HG03558 (cell line): ENCODE results near the gene ENTPD8.
"Not testable (repeated sequence)": the region's sequence is repeated elsewhere in the genome, so short reads cannot be mapped to it uniquely, and the experiment has no call there.

ENCODE experiments used
- ATAC-seq: cut with Tn5 transposase; IDR thresholded peaks from one replicate; pipeline ENCODE4 v1.9.1; 2021; ENCODE audit warnings: moderate number of reproducible peaks; ENCODE audit not compliant: unreplicated experiment; ENCODE audit errors: extremely low read depth

ENTPD8 gene

GRCh38 chr9:137417161-137418021 is 23.8 kb downstream of the ENTPD8 start:
- no peak for ATAC-seq

DNA sequence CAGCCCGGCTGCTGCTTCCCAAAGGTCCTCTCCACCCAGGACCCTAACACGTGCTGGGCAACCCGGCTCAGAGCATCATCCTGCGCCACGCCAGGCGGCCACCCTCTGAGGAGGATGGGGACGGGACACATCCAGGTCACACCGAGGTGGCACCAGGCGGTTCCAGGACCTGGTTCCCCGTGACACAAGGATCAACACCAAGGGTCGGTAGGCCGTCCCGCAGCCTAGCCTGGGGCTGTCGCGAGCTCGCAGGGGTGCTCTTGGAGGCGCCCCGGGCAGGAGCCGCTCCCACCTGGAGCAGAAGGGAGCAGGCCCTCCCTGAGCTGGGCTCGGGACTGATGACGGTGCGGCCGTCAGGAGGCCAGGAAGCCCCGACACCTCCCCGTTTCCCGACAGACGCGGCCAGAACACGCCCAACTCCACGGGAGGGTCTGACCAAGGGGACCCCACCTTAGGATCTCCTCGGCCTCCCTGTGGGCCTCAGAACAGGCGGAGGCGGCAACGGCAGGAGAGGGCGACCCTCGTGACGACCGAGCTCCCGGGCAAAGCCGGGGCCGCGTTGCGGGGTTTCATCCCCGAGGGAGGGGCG is 24.5 kb downstream of the ENTPD8 start:
- no peak for ATAC-seq

GRCh38 chr9:137416006-137416562 is 25.1 kb downstream of the ENTPD8 start:
- ATAC-seq: no peak

DNA sequence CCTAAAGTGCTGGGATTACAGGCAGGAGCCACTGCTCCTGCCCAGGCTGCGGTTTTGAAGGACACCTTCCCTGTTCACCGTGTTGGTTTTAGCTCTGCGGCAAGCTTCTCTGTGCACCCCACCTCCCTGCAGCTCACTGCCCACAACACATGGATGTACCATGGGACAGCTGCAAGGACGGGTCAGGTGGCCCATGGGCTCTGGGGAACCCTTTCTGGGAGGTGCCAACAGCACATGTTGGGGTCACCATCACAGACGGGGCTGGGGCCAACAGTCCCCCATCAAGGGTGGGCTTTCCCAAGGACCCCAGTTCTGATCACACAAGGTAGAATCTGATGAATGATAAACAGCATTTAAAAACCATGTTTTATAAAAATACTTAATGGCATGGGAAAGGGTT is 25.7 kb downstream of the ENTPD8 start:
- no peak for ATAC-seq

GRCh38 chr9:137412431-137412830 is 28.7 kb downstream of the ENTPD8 start:
- ATAC-seq: no peak

DNA sequence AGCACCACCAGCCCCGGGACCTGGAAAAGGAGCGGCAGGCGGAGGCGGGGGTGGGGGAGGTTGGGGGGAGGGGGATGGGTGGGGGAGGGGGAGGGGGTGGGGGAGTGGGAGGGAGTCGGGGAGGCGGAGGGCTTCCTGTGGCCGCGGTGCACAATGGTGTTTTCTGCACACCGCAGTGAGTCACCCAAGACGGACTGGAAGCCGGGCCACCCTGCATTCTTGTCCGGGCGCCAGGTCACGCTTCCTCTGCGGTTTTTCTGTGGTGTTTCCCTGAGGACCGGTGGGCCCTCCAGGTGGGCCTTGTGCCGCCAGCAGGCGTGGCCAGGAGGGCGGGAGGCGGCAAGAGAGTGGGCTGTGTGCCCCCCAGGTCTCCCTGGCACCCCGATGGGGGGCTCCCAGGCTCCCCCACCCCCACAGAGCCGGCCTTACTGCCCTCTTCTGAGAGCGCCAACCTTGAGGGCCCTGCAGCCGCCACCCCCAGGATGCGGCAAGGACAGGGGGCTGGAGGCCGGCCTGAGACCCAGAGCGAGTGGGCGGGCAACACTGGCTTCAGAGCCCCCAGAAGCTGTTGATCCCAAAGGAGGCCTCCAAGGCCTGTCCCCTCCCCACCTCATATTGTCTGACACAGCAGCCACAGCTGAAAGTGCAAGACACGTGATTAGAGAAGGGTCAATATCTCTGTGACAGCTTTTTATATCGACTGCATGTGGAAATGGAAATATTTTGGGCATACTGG is 29.3 kb downstream of the ENTPD8 start:
- no peak for ATAC-seq

DNA sequence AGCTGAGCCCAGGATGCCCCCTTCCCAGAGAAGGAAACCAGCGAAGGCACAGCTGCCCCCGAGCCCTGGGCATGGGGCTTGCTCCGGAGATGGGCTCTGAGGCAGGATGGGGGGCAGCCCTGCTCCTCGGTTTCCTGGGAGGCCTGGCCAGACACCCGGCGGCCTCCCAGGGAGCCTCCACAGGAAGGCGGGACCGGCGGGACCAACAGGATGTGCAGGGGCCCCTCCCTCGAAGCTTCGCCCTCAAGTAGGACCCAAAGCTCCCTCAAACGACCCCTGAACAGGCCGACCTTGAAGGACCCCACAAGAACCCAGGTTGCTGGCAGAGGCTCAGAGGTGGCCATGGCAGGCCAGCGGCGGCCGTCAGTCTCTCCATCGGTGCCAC is 29.9 kb downstream of the ENTPD8 start:
- no peak for ATAC-seq

DNA sequence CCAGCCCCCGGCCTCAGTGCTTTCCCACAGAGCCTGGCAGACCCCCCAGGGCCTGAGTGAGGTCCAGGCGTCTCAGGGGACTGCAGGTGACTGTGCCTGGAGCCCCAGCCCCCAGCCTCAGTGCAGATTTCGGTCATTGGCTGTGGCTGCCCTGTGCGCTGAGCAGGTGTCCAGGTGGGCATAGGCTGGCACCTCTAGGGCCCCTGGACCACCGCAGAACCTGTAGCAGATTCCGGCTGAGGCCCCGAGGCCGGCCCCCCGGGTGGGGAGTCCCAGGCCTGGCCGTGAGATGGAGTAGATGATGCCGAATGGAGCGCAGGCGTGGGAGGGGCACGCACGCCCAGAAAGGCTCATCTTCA is 30.3 kb downstream of the ENTPD8 start:
- ATAC-seq: no peak

DNA sequence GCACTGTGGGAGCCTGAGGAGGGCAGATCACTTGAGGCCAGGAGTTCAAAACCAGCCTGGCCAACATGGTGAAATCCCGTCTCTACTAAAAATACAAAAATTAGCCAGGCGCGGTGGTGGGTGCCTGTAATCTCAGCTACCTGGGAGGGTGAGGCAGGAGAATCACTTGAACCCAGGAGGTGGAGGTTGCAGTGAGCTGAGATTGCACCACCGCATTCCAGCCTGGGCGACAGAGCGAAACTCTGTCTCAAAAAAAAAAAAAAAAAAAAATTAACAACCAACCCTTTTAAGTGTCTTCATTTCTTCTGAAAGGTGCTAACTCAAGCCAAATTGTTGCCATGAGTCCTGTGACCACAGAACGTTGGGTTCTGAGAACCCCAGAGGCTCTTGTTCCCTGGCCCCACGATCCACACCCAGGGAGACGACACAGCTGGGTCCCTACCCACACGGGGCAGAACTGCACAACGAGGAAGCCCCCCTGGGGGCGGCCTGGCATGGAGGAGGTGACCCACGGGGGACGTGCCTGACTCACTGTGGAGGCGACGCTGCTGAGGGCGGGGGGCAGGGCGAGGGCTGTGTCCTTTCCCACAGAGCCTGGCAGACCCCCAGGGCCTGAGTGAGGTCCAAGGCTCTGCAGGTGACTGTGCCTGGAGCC is 30.8 kb downstream of the ENTPD8 start:
- not testable (repeated sequence) for ATAC-seq

DNA sequence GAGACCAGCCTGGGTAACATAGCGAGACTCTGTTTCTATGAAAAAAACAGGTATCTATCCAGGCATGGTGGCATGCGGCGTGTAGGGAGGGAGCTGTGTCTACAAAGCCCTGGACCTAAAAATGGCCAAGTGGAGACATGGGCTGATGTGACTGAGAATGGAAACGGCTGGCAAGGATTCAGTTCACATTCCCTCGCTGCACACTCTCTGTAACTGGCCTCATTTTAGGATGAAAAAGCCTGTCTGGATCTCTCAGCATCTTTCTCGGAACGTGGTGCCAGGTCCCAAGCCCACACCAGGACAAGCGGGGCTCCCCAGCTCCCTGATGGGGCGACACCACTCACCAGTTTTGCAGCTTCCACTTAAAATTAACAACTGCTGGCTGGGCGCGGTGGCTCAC is 31.6 kb downstream of the ENTPD8 start:
- no peak for ATAC-seq

- no peak for ATAC-seq
Measured at GRCh38 chr9:137408651-137409405, 32.3 kb downstream of the ENTPD8 start.

DNA sequence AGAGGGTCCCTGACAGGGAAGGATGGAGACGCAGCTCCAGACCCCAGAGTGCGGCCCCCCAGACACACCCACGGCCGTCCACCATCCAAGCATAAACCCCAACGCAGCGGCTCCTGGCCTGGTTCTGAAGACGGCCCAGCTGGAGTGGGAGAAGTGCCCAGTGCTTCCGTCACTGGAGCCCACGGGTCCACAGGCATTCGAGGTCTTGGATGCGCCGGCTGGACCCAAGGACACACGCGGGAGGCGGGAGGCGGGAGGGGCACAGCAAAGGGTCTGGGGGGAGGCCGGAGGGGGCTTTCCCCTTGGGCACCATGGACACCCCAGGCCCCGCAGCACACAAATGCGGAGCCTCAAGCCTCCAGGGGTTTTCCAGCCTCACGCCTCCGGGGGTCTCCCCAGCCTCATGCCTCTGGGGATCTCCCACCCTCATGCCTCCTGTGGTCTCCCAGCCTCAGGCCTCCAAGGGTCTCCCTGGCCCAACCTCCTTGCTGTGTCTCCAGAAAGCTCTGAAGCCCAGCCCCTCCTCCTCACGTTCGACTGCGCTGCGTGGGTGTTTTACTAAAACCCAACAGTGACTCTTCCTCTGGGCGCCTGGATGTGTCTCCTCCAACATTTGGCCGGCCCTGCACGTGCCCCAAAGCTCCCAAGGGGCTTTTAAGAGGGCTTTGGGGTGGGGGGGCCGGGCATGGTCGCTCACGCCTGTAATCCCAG is 33.4 kb downstream of the ENTPD8 start:
- ATAC-seq: no peak

DNA sequence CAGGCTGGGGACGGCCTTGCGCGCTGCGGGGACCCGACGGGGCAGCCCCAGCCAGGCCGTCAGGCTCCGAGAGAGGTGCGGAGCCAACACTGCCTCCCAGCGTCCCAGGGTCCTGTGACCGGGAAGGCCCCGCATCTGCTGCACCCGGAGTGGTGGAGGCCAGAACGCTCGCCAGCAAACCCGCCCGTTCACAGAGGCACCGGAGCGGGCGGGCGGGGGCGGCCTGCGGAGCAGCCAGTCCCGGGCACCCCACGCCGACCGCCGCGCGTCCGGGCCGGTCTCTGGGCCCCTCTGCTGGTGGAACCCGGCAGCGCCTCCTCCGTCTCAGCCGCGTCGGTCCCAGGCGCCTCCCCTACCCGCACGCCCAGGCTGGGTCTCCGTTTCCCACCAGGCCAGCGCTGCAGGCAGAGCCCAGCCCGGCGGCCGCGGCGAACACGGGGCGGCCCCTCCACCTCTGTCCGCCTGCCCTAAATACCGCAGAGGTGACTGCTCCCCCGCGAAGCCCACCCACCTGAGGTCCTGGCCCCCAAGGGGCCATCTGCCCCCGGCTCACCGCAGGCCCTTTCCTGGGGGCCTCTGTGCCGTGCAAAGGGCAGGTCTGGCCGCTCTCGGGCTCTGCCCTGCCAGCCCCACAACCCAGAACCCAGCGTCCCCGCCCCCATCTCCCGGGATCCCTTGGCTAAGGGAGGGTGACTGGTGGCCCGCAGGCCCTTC is 34.1 kb downstream of the ENTPD8 start:
- ATAC-seq: no peak

DNA sequence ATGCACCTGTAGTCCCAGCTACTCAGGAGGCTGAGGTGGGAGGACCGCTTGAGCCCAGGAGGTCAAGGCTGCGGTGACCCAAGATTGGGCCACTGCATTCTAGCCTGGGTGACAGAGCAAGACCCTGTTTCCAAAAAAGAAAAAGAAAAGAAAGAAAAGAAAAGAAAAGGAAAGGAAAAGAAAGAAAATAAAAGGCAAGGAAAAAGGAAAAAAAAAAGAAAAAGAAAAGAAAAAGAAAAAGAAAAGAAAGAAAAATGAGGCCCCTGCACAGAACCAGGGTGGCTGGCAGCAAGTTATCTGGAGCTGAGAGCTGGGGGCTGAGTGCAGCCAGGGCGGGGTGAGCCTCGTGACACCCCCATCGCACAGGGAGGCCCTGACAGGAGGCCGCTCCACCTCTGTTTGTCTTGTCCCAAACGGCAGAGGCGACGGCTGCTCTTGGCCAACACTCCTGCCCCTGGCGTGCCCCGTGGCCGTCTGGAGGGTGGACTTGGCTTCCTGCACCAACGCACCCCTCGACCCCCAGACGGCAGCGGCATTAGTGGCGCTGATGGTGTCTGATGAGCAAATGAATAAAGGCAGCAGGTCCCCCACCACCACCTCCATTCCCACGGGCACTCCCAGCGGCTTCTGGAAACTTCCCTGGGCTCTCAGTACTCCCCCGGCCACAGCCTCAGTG is 34.9 kb downstream of the ENTPD8 start:
- ATAC-seq: no peak

- no peak for ATAC-seq
Measured at GRCh38 chr9:137405677-137406081, 35.5 kb downstream of the ENTPD8 start.

- no peak for ATAC-seq
Measured at GRCh38 chr9:137404961-137405567, 36.1 kb downstream of the ENTPD8 start.

- no peak for ATAC-seq
Measured at GRCh38 chr9:137403269-137403668, 37.9 kb downstream of the ENTPD8 start.

GRCh38 chr9:137402746-137403145 is 38.4 kb downstream of the ENTPD8 start:
- no peak for ATAC-seq
